NCI-H146 treated with DMSO at 0.1 percent for 48 hours (cell line): ENCODE data around the gene PDHX.
"Not testable (repeated sequence)": the region's sequence is repeated elsewhere in the genome, so short reads cannot be mapped to it uniquely, and the experiment has no call there.

Source experiments
- DNase-seq: peaks from one replicate; lab custom pipeline; 2025; ENCODE audit not compliant: unreplicated experiment; lab: John Stamatoyannopoulos, UW

Gene PDHX

GRCh38 chr11:34916015-34916842, at the start of gene PDHX, which contains the start of gene APIP:
Gene PDHX (plus strand): TSS chr11:34916618. CDS start chr11:34916656, 38 bp downstream.
Gene APIP (minus strand): TSS chr11:34916379. CDS start chr11:34916284, 95 bp downstream.
- DNase-seq: peak; percentile 83

GRCh38 chr11:34869425-34869824, 47.0 kb upstream of the PDHX start:
- DNase-seq: no peak

- no peak for DNase-seq
Observed at GRCh38 chr11:34870548-34871196, 45.7 kb upstream of the PDHX start.

- no peak for DNase-seq
Observed at GRCh38 chr11:34874202-34874601, 42.2 kb upstream of the PDHX start.

- no peak for DNase-seq
Observed at GRCh38 chr11:34877375-34877975, 38.9 kb upstream of the PDHX start.

- DNase-seq: no peak
Observed at GRCh38 chr11:34881900-34882299, 34.5 kb upstream of the PDHX start.

GRCh38 chr11:34886609-34887008, 29.8 kb upstream of the PDHX start:
- DNase-seq: no peak

- DNase-seq: no peak
Observed at GRCh38 chr11:34887260-34887659, 29.2 kb upstream of the PDHX start.

GRCh38 chr11:34890089-34890488, 26.3 kb upstream of the PDHX start:
- DNase-seq: peak; percentile 27

GRCh38 chr11:34890812-34891211, 25.6 kb upstream of the PDHX start:
- peak; percentile 58 for DNase-seq

GRCh38 chr11:34891611-34892010, 24.8 kb upstream of the PDHX start:
- DNase-seq: no peak

GRCh38 chr11:34893416-34893815, 23.0 kb upstream of the PDHX start:
- DNase-seq: no peak

- DNase-seq: not testable (repeated sequence)
Observed at GRCh38 chr11:34896191-34896590, 20.2 kb upstream of the PDHX start.

GRCh38 chr11:34897171-34897870, 19.1 kb upstream of the PDHX start:
- DNase-seq: no peak

- DNase-seq: no peak
Observed at GRCh38 chr11:34898474-34898873, 17.9 kb upstream of the PDHX start.

- DNase-seq: no peak
Observed at GRCh38 chr11:34899633-34900016, 16.8 kb upstream of the PDHX start.

GRCh38 chr11:34904421-34904955, 11.9 kb upstream of the PDHX start:
- no peak for DNase-seq

GRCh38 chr11:34905666-34906065, 10.8 kb upstream of the PDHX start:
- no peak for DNase-seq

- no peak for DNase-seq
Observed at GRCh38 chr11:34907934-34908593, 8.4 kb upstream of the PDHX start.

- DNase-seq: no peak
Observed at GRCh38 chr11:34909415-34909814, 7.0 kb upstream of the PDHX start.

GRCh38 chr11:34909955-34910354, 6.5 kb upstream of the PDHX start:
- no peak for DNase-seq
